ENCODE measurements around the gene TRAF7. TPM values are rescaled to one million over a fixed set of nuclear protein-coding genes. Genes with fewer than 3 reads are reported as not detected.

The TRAF7 gene
- total and polyA plus RNA-seq, 3 experiments from 2014 or later = 7.3 to 106 (median 102) TPM

DNA sequence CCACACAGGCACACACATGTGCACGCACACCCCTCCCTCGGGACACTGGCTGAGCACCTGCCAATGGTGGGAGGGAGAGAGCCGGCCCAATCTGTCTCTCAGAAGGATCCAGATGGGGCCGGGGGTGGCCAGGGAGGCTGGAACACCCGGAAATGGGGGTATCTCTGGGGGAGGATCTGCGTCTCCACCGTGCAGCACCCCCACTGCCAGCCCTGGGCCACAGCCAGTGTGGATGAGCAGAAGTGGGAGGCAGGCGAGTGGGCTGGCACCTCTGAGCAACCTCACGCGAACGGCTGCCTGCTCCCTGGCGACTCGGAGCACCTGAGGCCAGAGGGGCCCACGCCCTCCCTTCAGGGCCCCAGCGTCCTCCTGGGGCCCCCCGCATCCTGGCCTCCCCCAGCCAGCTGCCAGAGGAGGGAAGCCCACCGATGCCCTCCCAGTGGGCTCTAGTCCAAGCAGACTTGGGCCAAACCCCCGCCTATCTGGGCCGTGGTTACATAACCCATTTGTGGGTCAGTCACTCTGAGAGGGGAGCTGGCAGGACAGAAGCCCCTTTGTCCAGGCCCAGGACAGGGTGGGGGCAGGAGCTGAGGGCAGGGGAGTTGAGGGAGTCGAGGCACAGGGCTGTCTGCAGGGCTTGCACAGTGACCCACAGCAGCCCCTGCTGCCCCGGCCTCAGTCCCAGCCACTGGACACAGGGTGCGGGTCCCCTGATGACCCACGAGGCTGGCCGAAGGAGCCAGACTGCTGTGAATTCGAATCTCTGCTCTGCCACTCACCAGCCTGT, 35.3 kb downstream of the TRAF7 start:
- peaks cover 9% of the 10 kb centered on the region for H3K4me1 ChIP-seq (ENCODE audit: insufficient read depth, low read length)
- peaks cover 0 to 13% (median 4%) of the 10 kb centered on the region in 3 donors for H3K4me1 Mint-ChIP-seq
- H3K27ac Mint-ChIP-seq = no peak overlapping the region
- ChIA-PET POLR2A (no interaction called here), CTCF (no interaction called here)
- H3K9me3 Mint-ChIP-seq = no peaks in the 10 kb centered on the region
- no peaks in the 10 kb centered on the region for H3K36me3 Mint-ChIP-seq
- no peaks in the 10 kb centered on the region for H3K9me3 ChIP-seq (ENCODE audit: low read length)
- no peaks in the 10 kb centered on the region for H3K36me3 ChIP-seq (ENCODE audit: insufficient read depth, low read length)
- peaks cover 6 to 10% of the 10 kb centered on the region in 2 donors for H3K27me3 Mint-ChIP-seq
- H3K27ac ChIP-seq (ENCODE audit: low read depth, low read length) = no peak overlapping the region
- no peak overlapping the region for H3K4me3 ChIP-seq (ENCODE audit: low read length)
- no peak overlapping the region for H3K4me3 Mint-ChIP-seq
- H3K27me3 ChIP-seq (ENCODE audit: insufficient read depth, low read length, poor library complexity, severe bottlenecking) = peaks cover 15% of the 10 kb centered on the region
- no peak for DNase-seq

DNA sequence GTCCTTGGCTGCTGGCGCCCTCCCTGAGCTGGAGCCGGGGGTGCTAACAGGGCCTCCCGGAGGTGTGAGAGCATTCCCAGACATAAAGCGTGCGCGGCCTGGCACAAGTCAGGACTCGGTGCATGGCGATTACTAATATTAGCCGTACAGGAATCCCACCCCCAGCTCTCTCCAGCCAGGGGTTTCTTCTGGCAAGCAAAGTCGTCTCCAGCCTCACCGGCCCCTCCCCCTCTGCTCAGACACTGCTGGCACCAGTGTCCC, 35.8 kb downstream of the TRAF7 start:
- H3K4me1 Mint-ChIP-seq = peaks cover 0 to 13% (median 4%) of the 10 kb centered on the region in 3 donors
- Histone ChIP-seq H3K4me3 (ENCODE audit: low read length) (no peak overlapping the region), H3K27me3 (ENCODE audit: insufficient read depth, low read length, poor library complexity, severe bottlenecking) (peaks cover 15% of the 10 kb centered on the region), H3K9me3 (ENCODE audit: low read length) (no peaks in the 10 kb centered on the region), H3K27ac (ENCODE audit: low read depth, low read length) (no peak overlapping the region), H3K4me1 (ENCODE audit: insufficient read depth, low read length) (peaks cover 9% of the 10 kb centered on the region), H3K36me3 (ENCODE audit: insufficient read depth, low read length) (no peaks in the 10 kb centered on the region)
- ChIA-PET CTCF (no interaction called here), POLR2A (no interaction called here)
- H3K4me3 Mint-ChIP-seq = no peak overlapping the region
- peaks cover 6 to 10% of the 10 kb centered on the region in 2 donors for H3K27me3 Mint-ChIP-seq
- no peaks in the 10 kb centered on the region for H3K36me3 Mint-ChIP-seq
- H3K9me3 Mint-ChIP-seq = no peaks in the 10 kb centered on the region
- peak overlapping the region in 1 of 8 donors; percentile 33 for H3K27ac Mint-ChIP-seq
- DNase-seq = no peak

DNA sequence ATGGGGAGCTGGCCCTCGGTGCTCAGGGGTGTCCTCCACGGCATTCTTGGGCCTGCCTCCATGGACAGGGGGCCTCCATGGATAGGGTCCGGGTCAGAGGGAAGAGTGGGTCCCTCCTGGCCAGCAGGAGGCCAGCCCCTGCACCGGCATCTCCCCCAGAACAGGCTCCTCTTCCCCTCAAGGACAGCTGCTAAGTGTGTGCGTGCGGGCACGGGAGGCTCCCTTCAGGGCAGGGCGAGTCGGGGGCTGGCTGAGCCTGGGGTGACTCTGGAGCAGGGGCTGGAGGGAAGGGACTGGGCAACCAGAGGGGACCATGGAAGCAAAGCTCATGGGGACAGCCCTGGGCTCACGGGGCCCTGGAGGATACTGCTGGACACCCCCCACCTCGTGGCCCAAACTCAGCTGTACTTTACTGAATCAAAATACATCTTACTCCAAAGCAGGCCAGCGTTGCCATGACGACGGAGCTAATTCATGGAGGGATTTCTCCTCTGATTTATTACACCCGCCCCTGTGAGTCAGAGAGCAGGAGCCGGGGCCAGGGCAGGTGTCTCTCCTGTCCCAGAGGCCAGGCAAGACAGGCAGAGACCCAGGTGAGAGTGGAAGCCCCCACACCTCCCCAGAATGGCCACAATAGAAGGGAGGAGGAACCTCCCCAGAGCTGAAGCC, 38.7 kb downstream of the TRAF7 start:
- no peak for DNase-seq
- ChIA-PET POLR2A (interaction anchor here (0.6 to 1.9 kb wide), 4 partner anchors 9 to 307 kb away, joined by 3 to 7 read pairs (median 4); partner anchors contain the start of genes ECI1 and PGP), CTCF (interaction anchor here (0.9 to 3.4 kb wide), 19 partner anchors 10 to 320 kb away, joined by 3 to 30 read pairs (median 4); partner anchors contain the start of genes ECI1 and MLST8)
- Histone ChIP-seq H3K27ac (ENCODE audit: low read depth, low read length) (no peak overlapping the region), H3K4me1 (ENCODE audit: insufficient read depth, low read length) (peaks cover 9% of the 10 kb centered on the region), H3K27me3 (ENCODE audit: insufficient read depth, low read length, poor library complexity, severe bottlenecking) (peaks cover 33% of the 10 kb centered on the region), H3K9me3 (ENCODE audit: low read length) (no peaks in the 10 kb centered on the region), H3K4me3 (ENCODE audit: low read length) (no peak overlapping the region), H3K36me3 (ENCODE audit: insufficient read depth, low read length) (no peaks in the 10 kb centered on the region)
- H3K9me3 Mint-ChIP-seq = no peaks in the 10 kb centered on the region
- peak overlapping the region in 1 of 8 donors; percentile 14 for H3K27ac Mint-ChIP-seq
- H3K36me3 Mint-ChIP-seq = no peaks in the 10 kb centered on the region
- peaks cover 0 to 13% (median 4%) of the 10 kb centered on the region in 3 donors for H3K4me1 Mint-ChIP-seq
- H3K27me3 Mint-ChIP-seq = peaks cover 27 to 30% of the 10 kb centered on the region in 2 donors
- H3K4me3 Mint-ChIP-seq = peak overlapping the region in 3 of 7 donors; percentile 44 to 69 (median 51)

DNA sequence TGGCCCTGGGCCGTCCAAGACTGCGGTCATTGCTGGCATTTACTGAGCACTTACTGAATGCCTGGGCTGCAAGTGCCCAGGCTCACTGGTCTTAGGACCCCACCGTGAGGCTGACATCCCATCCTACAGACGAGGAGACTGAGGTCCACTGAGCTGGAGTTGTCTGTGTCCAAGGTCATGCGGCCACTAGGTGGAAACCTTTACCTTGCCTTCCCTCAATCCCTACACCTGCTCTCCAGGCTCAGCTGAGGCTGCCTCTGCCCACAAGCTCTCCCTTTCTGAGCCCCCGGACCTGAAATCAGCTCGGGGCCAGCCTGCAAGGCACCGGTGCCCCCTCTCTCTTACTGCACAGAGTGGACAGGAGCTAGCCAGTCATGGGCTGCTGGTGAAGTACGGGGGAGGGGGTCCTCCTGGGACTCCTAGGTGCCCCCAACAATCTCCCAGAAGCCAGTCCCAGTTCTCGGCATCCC, 39.3 kb downstream of the TRAF7 start:
- H3K27me3 ChIP-seq (ENCODE audit: insufficient read depth, low read length, poor library complexity, severe bottlenecking) = peaks cover 33% of the 10 kb centered on the region
- H3K36me3 ChIP-seq (ENCODE audit: insufficient read depth, low read length) = no peaks in the 10 kb centered on the region

DNA sequence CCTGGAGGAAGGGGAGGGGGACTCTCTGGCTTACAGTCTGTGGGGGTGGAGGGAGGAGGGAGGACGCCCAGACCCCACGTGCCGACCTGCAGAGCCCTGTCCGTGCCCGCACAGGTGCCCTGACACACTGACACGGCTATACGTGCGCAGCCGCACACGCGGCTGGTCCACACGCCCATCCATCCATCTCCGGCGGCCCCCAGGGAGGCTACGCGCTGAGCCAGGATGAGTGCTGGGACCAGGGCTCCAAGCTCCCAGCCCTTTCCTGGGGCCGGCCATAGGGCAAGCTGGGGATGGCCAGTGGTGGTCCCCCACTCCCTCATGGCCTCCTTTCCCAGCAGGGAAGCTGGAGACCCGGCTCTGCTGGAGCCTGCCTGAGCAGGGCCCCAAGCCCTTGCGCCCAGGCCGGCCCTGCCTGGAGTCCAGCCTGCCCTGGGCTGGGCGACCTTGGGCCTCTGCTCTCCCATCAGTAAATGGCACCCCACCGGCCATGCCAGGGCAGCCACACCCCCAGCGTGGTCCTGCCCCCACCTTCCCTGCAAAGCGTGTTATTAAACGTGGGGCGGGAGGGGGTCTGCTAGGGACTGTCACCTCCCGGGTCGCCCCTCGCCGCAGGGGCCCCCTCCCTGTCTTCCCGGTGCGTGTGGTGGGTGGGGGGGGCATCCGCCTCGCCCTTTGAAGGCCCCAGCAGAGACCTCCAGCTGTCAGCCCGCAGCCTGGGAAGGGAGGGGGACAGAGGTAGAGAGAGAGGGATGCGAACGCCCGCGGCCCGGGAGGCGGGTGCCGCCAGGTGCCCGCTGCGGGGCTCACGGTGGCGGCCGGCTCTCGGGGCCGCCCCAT, 40.0 kb downstream of the TRAF7 start:
- ChIA-PET POLR2A (interaction anchor here (0.6 to 1.9 kb wide), 5 partner anchors 8 to 318 kb away, joined by 3 to 7 read pairs (median 4); partner anchors contain the start of gene PGP), CTCF (interaction anchor here (0.6 to 3.4 kb wide), 21 partner anchors 9 to 319 kb away, joined by 3 to 30 read pairs (median 4); partner anchors contain the start of genes ECI1 and MLST8)
- H3K9me3 ChIP-seq (ENCODE audit: low read length) = no peaks in the 10 kb centered on the region
- Mint-ChIP-seq H3K9me3 (no peaks in the 10 kb centered on the region), H3K27ac (no peak overlapping the region), H3K4me1 (peaks cover 0 to 13% (median 4%) of the 10 kb centered on the region in 3 donors), H3K4me3 (peak overlapping the region in 4 of 7 donors; percentile 36 to 69 (median 49)), H3K36me3 (no peaks in the 10 kb centered on the region), H3K27me3 (peaks cover 30 to 31% of the 10 kb centered on the region in 2 donors)
- H3K4me1 ChIP-seq (ENCODE audit: insufficient read depth, low read length) = peaks cover 9% of the 10 kb centered on the region
- no peaks in the 10 kb centered on the region for H3K36me3 ChIP-seq (ENCODE audit: insufficient read depth, low read length)
- no peak for DNase-seq
- H3K27me3 ChIP-seq (ENCODE audit: insufficient read depth, low read length, poor library complexity, severe bottlenecking) = peaks cover 33% of the 10 kb centered on the region
- no peak overlapping the region for H3K4me3 ChIP-seq (ENCODE audit: low read length)
- no peak overlapping the region for H3K27ac ChIP-seq (ENCODE audit: low read depth, low read length)

More for the DNA sequence above, 39.3 kb downstream of the TRAF7 start:
- ChIA-PET CTCF (interaction anchor here (0.6 to 3.4 kb wide), 22 partner anchors 10 to 320 kb away, joined by 3 to 30 read pairs (median 4); partner anchors contain the start of genes ECI1 and MLST8), POLR2A (interaction anchor here (0.6 to 1.9 kb wide), 7 partner anchors 9 to 318 kb away, joined by 3 to 7 read pairs (median 4); partner anchors contain the start of genes ECI1 and PGP)
- H3K4me1 ChIP-seq (ENCODE audit: insufficient read depth, low read length) = peaks cover 9% of the 10 kb centered on the region
- peak in 4 of 5 donors; percentile 31 to 72 (median 48) for DNase-seq
- Mint-ChIP-seq H3K36me3 (no peaks in the 10 kb centered on the region), H3K9me3 (no peaks in the 10 kb centered on the region), H3K27me3 (peaks cover 27 to 30% of the 10 kb centered on the region in 2 donors), H3K4me3 (peak overlapping the region in 6 of 7 donors; percentile 44 to 83 (median 52)), H3K27ac (peak overlapping the region in 1 of 8 donors; percentile 61), H3K4me1 (peaks cover 0 to 13% (median 4%) of the 10 kb centered on the region in 3 donors)
- H3K9me3 ChIP-seq (ENCODE audit: low read length) = no peaks in the 10 kb centered on the region
- no peak overlapping the region for H3K27ac ChIP-seq (ENCODE audit: low read depth, low read length)
- H3K4me3 ChIP-seq (ENCODE audit: low read length) = no peak overlapping the region

DNA sequence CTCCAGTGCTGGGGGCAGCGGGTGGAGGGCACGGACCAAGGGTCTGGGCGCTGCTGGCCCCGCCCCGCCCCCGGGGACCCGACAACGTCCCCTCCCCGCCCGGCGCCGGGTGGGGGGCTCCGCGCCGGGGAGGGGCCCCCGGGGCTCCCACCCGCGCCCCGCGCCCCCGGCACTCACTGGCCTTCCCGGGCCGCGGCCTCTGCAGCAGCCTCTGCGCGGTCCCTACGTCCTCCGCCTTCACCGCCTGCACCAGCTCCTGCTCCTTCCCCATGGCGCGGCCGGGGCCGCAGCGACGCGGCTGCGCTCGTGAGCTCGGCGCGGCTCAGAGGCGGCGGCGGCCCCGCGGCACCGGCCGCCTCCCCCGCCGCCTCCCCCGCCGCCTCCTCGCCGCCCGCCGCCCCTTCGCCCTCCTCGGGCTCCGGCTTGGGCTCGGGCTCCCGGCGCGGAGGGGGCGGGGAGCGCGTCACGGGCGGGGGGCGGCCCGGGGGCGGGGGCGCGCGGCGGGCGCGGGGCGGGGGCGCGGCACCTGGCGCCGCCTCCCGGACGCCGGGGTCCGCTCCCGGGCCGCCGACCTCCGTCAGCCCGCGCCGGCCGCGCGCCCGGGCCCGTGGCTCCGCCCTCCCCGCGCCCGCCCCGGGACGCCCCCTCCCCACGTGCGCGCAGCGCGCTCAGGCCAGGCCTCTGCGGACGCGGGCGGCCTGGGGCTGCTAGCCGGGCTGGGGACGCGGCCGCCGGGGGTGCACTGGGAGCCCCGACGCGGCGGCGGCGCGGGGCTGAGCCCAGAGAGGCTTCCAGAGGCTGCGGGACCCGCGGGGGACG, 40.8 kb downstream of the TRAF7 start, which contains the start of gene CASKIN1:
TSS of gene CASKIN1 (minus strand) at position 444 of the 819 bp plus-strand sequence. CDS start at position 271, 173 bp downstream.
- peaks cover 0 to 13% (median 4%) of the 10 kb centered on the region in 3 donors for H3K4me1 Mint-ChIP-seq
- ChIA-PET CTCF (no interaction called here), POLR2A (interaction anchor here (1.9 kb wide), 1 partner anchor 19 kb away, joined by 7 read pairs; the partner anchor contains the start of gene PGP)
- H3K4me3 Mint-ChIP-seq = peak within 1 kb of the TSS in 6 of 7 donors; percentile 34 to 69 (median 58)
- H3K9me3 ChIP-seq (ENCODE audit: low read length) = no peaks in the 10 kb centered on the region
- H3K36me3 Mint-ChIP-seq = no peaks in the 10 kb centered on the region
- no peaks in the 10 kb centered on the region for H3K36me3 ChIP-seq (ENCODE audit: insufficient read depth, low read length)
- H3K27me3 ChIP-seq (ENCODE audit: insufficient read depth, low read length, poor library complexity, severe bottlenecking) = peaks cover 33% of the 10 kb centered on the region
- peaks cover 30 to 33% of the 10 kb centered on the region in 2 donors for H3K27me3 Mint-ChIP-seq
- H3K27ac Mint-ChIP-seq = peak within 1 kb of the TSS in 1 of 8 donors; percentile 17
- H3K27ac ChIP-seq (ENCODE audit: low read depth, low read length) = no peak within 1 kb of the TSS
- no peaks in the 10 kb centered on the region for H3K9me3 Mint-ChIP-seq
- peaks cover 9% of the 10 kb centered on the region for H3K4me1 ChIP-seq (ENCODE audit: insufficient read depth, low read length)
- no peak for DNase-seq
- no peak within 1 kb of the TSS for H3K4me3 ChIP-seq (ENCODE audit: low read length)
